GM12891 (cell line): ENCODE data around the gene CPEB2.

Experiments used
- POLR2A ChIP-seq: IDR thresholded peaks from 2 replicates; pipeline ENCODE4 v1.6.1; 2011; ENCODE audit warnings: low read depth, low read length, control low read depth
- POLR2AphosphoS5 ChIP-seq: IDR thresholded peaks from 2 replicates; pipeline ENCODE4 v1.6.1; 2011; ENCODE audit warnings: low read depth, low read length, control low read depth
- TAF1 ChIP-seq: IDR thresholded peaks from 2 replicates; pipeline ENCODE4 v1.6.1; 2011; ENCODE audit warnings: low read depth, low read length, control low read depth

DNA sequence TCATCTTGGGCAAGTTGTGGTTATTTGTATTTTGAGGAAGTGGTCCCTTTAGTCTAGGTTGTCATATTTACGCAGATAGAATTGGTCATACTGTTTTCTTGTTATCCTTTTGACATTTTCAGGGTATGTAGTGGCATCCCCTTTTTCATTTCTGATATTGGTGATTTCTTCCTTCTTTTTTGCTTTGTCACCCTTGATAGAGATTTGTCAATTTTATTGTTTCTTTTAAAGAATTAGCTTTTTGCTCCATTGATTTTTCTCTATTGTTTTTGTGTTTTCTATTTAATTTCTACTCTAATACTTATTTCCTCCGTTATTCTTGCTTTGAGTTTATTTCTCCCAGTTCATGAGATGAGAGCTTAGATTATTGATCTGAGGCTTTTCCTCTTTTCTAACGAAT is 87.7 kb downstream of the CPEB2 start:
- no peak for TF ChIP-seq POLR2AphosphoS5
- TF ChIP-seq POLR2A, result no peak
- no peak for TF ChIP-seq TAF1
